SKM-1 (cell line): ENCODE results near the gene CDKN1A.
"Not testable (repeated sequence)": the region's sequence is repeated elsewhere in the genome, so short reads cannot be mapped to it uniquely, and the experiment has no call there.

Experiments
- DNase-seq: peaks from one replicate; lab custom pipeline; 2025; ENCODE audit not compliant: unreplicated experiment; lab: John Stamatoyannopoulos, UW

Gene CDKN1A

DNA sequence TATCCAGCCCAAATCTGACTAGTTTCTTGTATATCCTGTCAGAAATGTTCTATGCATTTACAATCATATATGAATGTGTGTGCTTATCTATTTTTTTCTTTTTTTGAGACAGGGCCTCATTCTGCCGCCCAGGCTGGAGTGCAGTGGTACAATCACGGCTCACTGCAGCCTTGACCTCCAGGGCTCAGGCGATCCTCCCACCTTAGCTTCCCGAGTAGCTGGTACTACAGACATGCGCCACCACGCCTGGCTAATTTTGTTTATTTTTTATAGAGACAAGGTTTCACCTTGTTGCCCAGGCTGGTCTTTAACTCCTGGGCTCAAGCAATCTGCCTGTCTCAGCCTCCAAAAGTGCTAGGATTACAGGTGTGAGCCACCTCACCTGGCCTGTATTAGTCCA lies 16.1 kb downstream of the CDKN1A start:
- no peak for DNase-seq

GRCh38 chr6:36695414-36695813 lies 16.9 kb downstream of the CDKN1A start:
- no peak for DNase-seq

DNA sequence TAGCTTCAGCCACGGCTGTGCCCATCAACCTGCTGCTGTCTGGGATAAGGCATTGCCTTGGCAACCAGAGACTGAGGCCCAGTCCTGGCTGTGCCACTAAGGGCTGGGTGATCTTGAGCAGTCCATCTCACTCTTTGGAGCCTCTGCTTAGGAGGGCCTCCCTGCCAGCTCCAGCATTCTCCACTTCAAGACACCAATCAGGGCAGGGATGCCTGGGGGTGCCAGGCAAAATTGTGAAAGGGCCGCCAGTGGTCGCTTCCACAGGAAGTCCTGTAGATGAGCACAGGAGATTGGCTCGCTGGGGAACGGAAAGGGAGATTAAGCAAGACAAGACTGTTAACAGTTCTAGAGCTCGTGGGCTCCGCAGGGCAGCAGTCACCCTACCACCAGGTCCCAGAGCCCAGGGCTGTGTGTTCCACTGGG lies 19.0 kb downstream of the CDKN1A start, which contains the start of gene RAB44:
RAB44 (plus strand) TSS at position 346 of the 423 bp plus-strand sequence. CDS start 6,410 bp downstream, outside the sequence.
- peak; percentile 87 for DNase-seq

DNA sequence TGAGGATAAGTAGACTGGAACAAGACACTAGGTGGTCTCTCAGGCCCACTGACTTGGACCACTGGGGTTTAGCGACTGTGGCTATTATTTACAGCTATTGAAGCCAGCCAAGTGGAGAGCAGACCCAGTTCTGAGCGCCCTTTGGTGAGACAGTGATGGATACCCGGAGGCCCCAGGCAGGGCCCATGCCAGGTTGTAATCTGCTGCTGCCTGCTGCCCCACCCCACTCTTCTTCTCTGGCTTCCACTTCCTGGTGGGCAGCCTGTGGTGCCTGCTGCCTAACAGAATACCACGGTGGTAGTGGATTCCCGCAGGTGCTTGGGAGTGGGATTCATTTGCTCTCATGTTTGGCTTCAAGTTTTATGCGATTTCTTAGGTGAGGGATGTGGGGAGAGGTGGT lies 19.7 kb downstream of the CDKN1A start:
- DNase-seq = no peak

DNA sequence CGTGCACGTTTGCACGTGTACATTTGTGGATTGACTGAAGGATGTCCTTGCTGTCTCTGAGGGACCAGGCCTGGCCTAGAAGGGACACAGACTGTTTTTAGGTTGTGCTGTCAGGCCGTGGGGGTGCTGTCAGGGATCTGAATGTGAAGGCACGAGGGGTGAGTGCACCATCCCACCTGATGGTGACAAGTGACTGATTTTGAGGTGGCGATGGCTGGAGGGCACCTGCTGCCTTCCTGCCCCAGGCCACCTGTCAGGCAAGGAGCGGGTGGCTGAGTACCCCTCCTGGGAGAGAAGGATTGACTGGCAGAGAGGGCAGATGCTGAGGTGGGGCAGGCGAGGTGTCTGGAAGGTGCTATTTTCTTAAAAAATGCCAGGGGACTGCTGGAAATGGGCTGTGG lies 20.4 kb downstream of the CDKN1A start:
- DNase-seq = no peak

DNA sequence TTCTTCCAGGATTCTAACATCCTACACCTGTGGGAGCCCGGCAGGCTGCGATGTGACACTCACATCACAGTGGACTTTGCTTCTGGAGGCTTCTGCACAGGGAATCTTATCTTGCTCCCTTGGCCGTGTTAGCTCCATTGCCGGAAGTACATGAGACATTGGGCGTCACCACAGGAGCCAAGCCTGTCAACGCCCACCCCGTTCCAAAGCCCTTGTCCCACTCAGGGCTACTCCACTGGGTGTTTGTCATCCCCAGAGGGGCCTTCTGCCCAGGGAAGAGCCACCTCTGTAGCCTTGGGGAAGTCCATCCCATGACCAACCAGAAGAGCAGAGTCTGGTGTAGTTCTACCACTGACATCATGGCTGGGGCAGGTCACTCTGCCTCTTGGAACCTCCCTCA lies 20.8 kb downstream of the CDKN1A start:
- no peak for DNase-seq

DNA sequence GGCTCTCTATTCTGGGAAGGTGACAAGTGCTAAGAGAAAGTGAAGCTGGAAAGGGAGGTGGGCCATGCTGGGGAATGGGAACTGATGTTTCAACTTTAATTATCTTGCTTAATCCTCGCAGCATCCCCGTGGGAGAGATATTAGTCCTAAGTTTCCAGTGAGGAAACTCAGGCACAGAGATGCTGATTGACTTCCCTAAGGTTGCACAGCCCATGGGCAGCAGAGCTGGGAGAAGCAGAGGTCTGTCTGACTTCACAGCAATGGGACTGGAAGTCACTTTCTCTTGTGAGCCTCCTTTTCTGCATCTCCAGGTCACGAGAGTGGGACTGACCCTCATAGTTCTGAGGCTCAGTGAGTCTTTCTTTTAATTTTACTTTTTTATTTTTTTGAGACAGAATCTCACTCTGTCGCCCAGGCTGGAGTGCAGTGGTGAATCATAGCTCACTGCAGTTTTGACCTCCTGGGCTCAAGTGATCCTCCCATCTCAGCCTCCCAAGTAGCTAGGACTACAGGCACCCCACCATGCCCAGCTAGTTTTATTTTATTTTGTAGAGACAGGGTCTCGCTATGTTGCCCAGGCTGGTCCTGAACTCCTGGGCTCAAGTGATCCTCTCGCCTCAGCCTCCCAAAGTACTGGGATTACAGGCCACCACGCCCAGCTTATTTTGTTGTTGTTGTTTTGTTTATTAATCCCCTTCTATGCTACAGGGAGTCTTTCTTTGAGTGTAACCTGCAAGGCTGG lies 21.7 kb downstream of the CDKN1A start:
- no peak for DNase-seq

GRCh38 chr6:36700831-36701230 lies 22.3 kb downstream of the CDKN1A start:
- DNase-seq = peak; percentile 76

DNA sequence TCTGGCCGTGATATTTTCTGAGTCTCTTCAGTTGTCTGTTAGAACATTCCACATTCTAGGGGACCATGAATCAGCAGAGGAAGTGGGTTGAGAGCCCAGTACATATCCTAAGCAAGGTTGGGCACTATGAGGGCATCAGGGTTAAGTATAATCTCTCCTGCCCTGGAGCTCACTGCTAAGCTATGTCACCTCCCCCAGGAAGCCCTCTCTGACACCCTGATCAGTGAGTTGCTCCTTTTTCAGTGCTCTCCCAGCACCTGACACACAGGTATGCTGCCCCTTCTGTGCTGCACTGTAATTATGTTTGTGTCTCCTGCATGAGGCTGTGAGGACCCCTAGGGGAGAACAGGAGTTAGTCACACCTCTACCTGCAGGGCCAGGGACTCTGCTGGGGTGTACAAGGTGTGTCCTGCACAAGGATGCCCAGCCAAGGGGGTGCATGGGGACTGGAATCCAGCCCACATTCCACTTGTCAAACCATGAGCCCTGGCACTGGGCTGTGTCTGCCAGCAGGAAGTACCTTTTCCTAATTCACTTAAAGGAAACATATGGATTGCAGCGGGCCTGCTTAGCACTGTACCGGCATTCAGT lies 23.0 kb downstream of the CDKN1A start:
- no peak for DNase-seq

GRCh38 chr6:36702656-36703055 lies 24.1 kb downstream of the CDKN1A start:
- no peak for DNase-seq

GRCh38 chr6:36703081-36703606 lies 24.6 kb downstream of the CDKN1A start:
- DNase-seq = no peak

- no peak for DNase-seq
Observed at GRCh38 chr6:36703982-36704381, 25.5 kb downstream of the CDKN1A start.

- DNase-seq = not testable (repeated sequence)
Observed at GRCh38 chr6:36704961-36705577, 26.6 kb downstream of the CDKN1A start.

DNA sequence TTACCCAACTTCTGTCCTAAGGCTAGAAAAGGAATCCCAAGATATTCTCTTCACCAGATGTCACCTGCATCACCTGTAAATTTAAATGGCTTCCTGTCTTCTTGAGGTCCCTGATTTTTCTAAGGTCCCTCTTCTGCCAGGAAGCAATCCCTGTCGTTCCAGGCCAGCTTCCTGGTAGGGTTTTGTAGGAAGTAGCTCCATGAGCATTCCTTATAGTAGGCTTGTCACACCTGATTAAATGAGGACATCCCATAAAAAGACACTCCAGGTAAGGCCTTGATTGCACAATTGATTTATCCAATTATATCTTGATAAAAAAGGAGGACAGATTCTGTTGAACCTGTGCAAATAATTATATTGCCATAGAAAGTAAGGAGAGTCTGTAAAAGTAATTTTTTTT lies 27.8 kb downstream of the CDKN1A start:
- no peak for DNase-seq

- no peak for DNase-seq
Observed at GRCh38 chr6:36712816-36713215, 34.3 kb downstream of the CDKN1A start.

DNA sequence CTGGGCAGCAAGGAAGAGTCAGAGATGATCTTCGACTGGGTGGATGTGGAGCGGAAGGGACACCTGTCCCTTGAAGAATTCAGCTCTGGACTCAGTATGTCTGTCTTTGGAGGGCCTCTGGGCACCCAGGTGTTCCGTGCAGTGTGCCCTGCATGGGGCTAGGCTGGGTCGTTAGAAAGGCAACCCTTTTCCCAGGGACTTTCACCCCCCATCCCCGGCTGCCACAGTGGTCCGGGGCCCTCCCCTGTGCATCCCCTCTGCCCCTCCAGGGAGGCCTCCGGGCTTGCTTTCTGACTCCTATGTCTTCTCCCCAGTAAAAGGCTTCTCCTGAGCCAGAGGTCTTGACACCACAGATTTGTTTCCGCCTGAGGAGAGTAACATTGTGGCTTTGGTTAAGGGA lies 35.3 kb downstream of the CDKN1A start:
- DNase-seq = no peak

DNA sequence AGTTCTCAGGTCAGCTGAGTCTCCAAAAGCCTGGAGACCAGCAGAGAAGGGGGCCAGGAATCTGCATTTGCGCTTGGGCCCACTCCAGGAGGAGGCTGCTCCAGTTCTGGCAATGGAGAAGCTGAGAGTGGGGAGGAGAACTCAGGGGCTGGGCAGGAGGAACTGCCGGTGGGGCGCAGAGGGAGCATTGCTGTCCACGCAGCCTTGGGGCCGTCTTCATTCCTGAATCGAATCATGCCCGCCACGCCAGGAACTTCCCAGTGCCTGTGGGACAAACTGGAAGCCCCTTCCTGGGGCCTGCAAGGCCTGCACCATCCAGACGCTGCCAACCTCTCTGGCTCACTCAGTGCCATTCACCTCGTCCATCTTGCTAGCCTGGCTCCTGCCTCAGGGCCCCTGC lies 36.0 kb downstream of the CDKN1A start:
- no peak for DNase-seq

- DNase-seq = no peak
Observed at GRCh38 chr6:36715469-36715868, 37.0 kb downstream of the CDKN1A start.

- DNase-seq = no peak
Observed at GRCh38 chr6:36716476-36717093, 38.1 kb downstream of the CDKN1A start.

DNA sequence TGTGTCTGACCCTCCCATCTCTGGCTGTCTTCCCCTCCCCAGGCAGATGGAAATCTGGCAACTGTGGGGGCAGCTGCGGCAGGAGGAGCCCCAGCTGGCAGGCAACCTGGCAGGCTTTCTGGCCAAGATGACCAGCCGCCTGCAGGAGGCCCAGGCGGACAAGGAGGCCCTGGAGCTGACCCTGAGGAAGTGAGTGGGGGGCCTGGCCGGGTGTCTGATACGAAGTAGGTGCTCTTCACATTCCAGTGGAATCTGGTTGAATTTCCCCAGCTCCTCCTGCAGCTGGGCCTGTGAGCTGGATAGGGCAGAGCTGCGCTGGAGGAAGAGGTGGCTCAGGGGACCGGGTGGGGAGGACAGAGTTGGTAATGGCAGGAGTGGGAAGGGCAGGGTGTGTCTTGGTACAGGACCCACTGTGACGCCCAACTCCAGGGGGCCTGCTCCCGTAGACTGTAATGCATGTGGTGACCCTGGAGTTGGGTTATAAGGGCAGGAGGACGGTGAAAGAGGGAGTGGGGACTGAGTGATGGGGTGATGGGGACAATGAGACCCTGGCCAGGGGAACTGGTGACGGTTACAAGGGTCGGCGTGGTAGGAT lies 38.8 kb downstream of the CDKN1A start:
- no peak for DNase-seq

GRCh38 chr6:36717871-36718540 lies 39.5 kb downstream of the CDKN1A start:
- DNase-seq = no peak
